Heart left ventricle (tissue), 16 donors: ENCODE data around the gene ZFP28. TPM values are rescaled to one million over a fixed set of nuclear protein-coding genes. Genes with fewer than 3 reads are reported as not detected.

Experiments
- ATAC-seq, 4 donors: fragments of 200-7000 bp; cut with Tn5 transposase; one replicate each; pipeline ENCODE4 v1.9.1; 2020 to 2022; ENCODE audit warnings: moderate library complexity in 4 of 4, mild to moderate bottlenecking in 3 of 4, moderate number of reproducible peaks in 1 of 4
- DNase-seq, 5 donors: peaks; one replicate each; pipeline ENCODE4 v3.0.0-alpha.2; 2020
- H3K27ac ChIP-seq, 12 donors: fragments of 200-600 bp; sonication (generic) in 4 of 12; one replicate each; pipeline versions ENCODE4 v1.5.0 to v1.8.0; 2016 to 2022; ENCODE audit warnings: mild to moderate bottlenecking in 2 of 12
- H3K27me3 ChIP-seq, 9 donors: fragments of 200-600 bp; sonication (generic) in 2 of 9; one replicate each; pipeline versions ENCODE4 v1.5.1 to v1.8.0; 2016 to 2022; ENCODE audit warnings: mild to moderate bottlenecking in 3 of 9
- H3K36me3 ChIP-seq, 9 donors: fragments of 200-600 bp; sonication (generic) in 2 of 9; one replicate each; pipeline versions ENCODE4 v1.5.0 to v1.8.0; 2018 to 2022; ENCODE audit warnings: mild to moderate bottlenecking in 2 of 9
- H3K4me1 ChIP-seq, 12 donors: fragments of 200-600 bp; sonication (generic) in 4 of 12; one replicate each; pipeline versions ENCODE4 v1.5.0 to v1.8.0; 2016 to 2022; ENCODE audit warnings: mild to moderate bottlenecking in 3 of 12
- H3K4me3 ChIP-seq, 12 donors: fragments of 200-600 bp; sonication (generic) in 4 of 12; one replicate each; pipeline versions ENCODE4 v1.5.0 to v1.8.0; 2017 to 2022; ENCODE audit warnings: mild to moderate bottlenecking in 9 of 12, moderate library complexity in 4 of 12
- H3K9me3 ChIP-seq, 12 donors: fragments of 200-600 bp; sonication (generic) in 4 of 12; one replicate each; pipeline versions ENCODE4 v1.5.0 to v1.8.0; 2016 to 2022; ENCODE audit warnings: mild to moderate bottlenecking in 1 of 12
- POLR2A ChIP-seq, 2 donors: fragments of 450-650 bp; IDR thresholded peaks; one replicate each; pipeline ENCODE4 v1.6.1; 2017; ENCODE audit warnings: antibody characterized with exemption in 2 of 2, mild to moderate bottlenecking in 2 of 2, moderate library complexity in 2 of 2
- WGBS, 4 donors: extraction: QIAGEN DNeasy Blood & Tissue Kit in 2 of 4; methylation state at CpG; one replicate each; pipeline versions ENCODE4 v1.1.5 to v1.1.7; 2013 to 2018; 5-methylcytosine and 5-hydroxymethylcytosine counted together
- intact Hi-C, 10 donors: fragments of 100-400 bp; cut with DNase I; formaldehyde crosslinking; loops; one replicate each; pipeline versions ENCODE4 v1.11.1 to v1.14.2; 2022
- polyA plus RNA-seq, 2 donors: library from polyadenylated mRNA; stranded (reverse); fragments of 200-250 nt; gene quantifications; one replicate each; pipeline ENCODE4 v1.2.3, GENCODE V29; 2013
- total RNA-seq, 9 donors: library from RNA; depleted of rRNA in 2 of 9; stranded (reverse); fragments of >200 nt in 2 of 9; fragmentation: NEBNext Ultra II Directional in 3 of 9; extraction: Animal tissue kit (Norgen Biotek cat#: 25700) in 3 of 9; gene quantifications; one replicate each; pipeline versions ENCODE4 v1.1.0 to v1.2.4, GENCODE V29; 2016 to 2023
- TF ChIP-seq, protein P1 (sequence below), 12 donors: fragments of 200-600 bp; sonication (generic) in 4 of 12; IDR thresholded peaks; one replicate each; pipeline versions ENCODE4 v1.5.0 to v1.8.0; 2018 to 2022; ENCODE audit warnings: antibody characterized with exemption in 12 of 12, mild to moderate bottlenecking in 5 of 12
- donor health status: ischemic (EF 13 %, LVEDD 7.1; RV severe dilation, severe dysfunction).
- donor health status: healthy with polysubstance abuse.
- donor health status: DM: no; HTN: yes; CAD: no.
- donor health status: DM: no; HTN: no; CAD: no.
- donor health status: ischemic (EF 25% LVEDD 6.9; RV normal size, moderate dysfunction).
- donor health status: ischemic (EF 25% LVEDD 5.7; RV mildly dilated, moderate dysfunction).
- donor health status: healthy.
- donor health status: DM: yes; HTN: yes; CAD: no.
- donor health status: ischemic (EF 35%, LVEDD 5.7; RV mildly dilated, moderate dysfunction).
- donor health status: nonischemic (EF 11% LVEDD 7.7; RV severe dilation, severe dysfunction).
- donor health status: DM: yes; HTN: yes; CAD: no.
- donor health status: PGD.
- donor health status: ischemic (EF 29% LVEDD 5.4; RV normal size, mild dysfunction).
- donor health status: nonischemic (EF 23%, LVEDD 6.1; RV moderate dilation, normal function).

The ZFP28 gene
- total and polyA plus RNA-seq, 11 donors = 3.8 to 8.6 (median 5.4) TPM

DNA sequence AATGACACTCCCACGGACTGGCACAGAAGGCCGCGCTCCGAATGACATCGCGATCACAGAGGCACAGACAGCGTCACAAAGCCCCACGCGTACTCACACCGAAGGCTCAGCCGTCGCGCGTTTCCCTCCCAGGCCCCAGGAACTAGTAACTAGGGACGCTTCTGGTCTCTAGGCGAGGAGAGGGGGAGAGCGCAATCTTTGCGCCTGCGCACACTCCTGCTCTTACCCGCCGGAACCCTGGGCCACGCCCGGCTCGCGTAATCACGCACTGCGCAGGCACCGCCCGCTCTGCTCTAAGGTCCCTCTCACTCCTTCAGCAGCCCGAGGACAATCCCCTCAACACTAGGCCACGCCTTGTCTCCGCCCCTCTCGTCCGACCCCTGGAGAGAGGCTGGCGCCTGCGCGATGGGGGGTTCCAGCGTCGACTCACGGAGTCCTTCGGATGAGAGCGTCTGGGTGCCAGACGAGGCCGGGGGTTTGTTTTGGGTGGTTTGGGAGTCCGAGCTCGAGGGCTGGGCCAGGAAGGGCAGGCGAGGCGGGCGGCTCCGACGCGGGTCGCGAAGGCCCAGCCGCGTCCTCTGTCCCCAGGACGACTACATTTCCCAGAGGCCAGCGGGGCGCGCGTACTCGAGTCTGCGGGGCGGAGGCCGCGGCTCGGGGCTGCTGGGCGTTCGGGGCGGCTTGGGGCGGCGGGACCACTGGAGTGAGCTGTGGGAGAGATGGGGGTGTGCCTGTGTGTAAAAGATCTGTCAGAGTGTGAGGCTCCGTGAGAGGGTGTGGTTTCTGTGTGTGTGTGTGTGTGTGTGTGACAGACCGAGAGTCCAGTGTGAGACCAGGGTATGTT lies 31.1 kb upstream of the ZFP28 start, which contains the start of gene ZNF471:
Gene ZNF471 (plus strand): TSS at position 410 of the 844 bp plus-strand sequence. CDS start 3,717 bp downstream, outside the sequence.
- WGBS, 4 donors = 0 to 1% (median 0%) methylated on average over 52 to 74 of the region's 74 CpGs
- intact Hi-C loops = loop anchor here in 6 of 10 donors (1.0 to 10.0 kb wide), 7 partner anchors 29 to 165 kb away; partner anchors contain the start of genes ZNF582 (in 2 of the 6), ZFP28 (in 1 of the 6) and ZNF835 (in 1 of the 6)
- Histone ChIP-seq H3K4me3 (peak within 1 kb of the TSS; percentile 35 to 87 (median 73)), H3K27ac (peak within 1 kb of the TSS; percentile 90 to 100 (median 98)), H3K27me3 (no peaks in the 10 kb centered on the region), H3K9me3 (peaks cover 0 to 51% (median 0%) of the 10 kb centered on the region in 12 donors), H3K4me1 (peaks cover 0 to 13% (median 6%) of the 10 kb centered on the region in 12 donors), H3K36me3 (peaks cover 0 to 13% (median 0%) of the 10 kb centered on the region in 9 donors)
- TF ChIP-seq POLR2A (IDR thresholded peaks at IDR 0.05) = peak in 1 of 2 donors; percentile 62
- TF ChIP-seq, protein P1, sequence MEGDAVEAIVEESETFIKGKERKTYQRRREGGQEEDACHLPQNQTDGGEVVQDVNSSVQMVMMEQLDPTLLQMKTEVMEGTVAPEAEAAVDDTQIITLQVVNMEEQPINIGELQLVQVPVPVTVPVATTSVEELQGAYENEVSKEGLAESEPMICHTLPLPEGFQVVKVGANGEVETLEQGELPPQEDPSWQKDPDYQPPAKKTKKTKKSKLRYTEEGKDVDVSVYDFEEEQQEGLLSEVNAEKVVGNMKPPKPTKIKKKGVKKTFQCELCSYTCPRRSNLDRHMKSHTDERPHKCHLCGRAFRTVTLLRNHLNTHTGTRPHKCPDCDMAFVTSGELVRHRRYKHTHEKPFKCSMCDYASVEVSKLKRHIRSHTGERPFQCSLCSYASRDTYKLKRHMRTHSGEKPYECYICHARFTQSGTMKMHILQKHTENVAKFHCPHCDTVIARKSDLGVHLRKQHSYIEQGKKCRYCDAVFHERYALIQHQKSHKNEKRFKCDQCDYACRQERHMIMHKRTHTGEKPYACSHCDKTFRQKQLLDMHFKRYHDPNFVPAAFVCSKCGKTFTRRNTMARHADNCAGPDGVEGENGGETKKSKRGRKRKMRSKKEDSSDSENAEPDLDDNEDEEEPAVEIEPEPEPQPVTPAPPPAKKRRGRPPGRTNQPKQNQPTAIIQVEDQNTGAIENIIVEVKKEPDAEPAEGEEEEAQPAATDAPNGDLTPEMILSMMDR (IDR thresholded peaks at IDR 0.05) = no peak
- peak; percentile 99 to 100 (median 99) for DNase-seq
- ATAC-seq = peak; percentile 100

DNA sequence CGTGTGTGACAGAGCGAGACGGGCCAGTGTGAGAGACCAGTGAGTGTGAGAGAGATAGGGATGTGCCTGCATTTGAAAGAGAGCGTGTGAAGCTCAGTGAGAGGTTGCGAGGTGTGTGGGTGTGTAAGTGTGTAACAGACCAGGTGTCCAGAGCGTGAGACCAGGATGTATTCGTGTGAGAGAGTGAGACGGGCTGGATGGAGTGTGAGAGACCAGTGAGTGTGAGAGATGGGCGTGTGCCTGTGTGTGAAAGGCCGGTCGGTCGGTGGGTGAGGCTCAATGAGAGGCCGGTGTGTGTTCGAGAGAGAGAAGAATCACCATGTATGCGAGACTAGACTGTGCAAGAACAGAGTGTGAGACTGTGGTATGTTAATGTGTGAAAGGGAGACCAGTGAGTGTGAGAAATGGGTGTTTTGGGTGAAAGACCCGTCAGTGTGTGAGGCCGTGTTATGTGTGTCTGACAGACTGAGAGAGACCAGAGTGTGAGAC lies 30.4 kb upstream of the ZFP28 start:
- ATAC-seq (no peak), DNase-seq (peak in 2 of 5 donors; percentile 7 to 27)
- H3K36me3 ChIP-seq = peaks cover 0 to 19% (median 6%) of the 10 kb centered on the region in 9 donors
- peak overlapping the region; percentile 35 to 87 (median 73) for H3K4me3 ChIP-seq
- TF ChIP-seq POLR2A (IDR thresholded peaks at IDR 0.05) = no peak
- TF ChIP-seq, protein P1 (IDR thresholded peaks at IDR 0.05) = no peak
- 4 to 5% (median 4%) methylated on average over 17 of the region's 17 CpGs for WGBS, 4 donors
- peaks cover 0 to 52% (median 5%) of the 10 kb centered on the region in 12 donors for H3K9me3 ChIP-seq
- peaks cover 0 to 13% (median 6%) of the 10 kb centered on the region in 12 donors for H3K4me1 ChIP-seq
- intact Hi-C loops = loop anchor here in 4 of 10 donors (2.0 to 10.0 kb wide), 4 partner anchors 30 to 164 kb away; partner anchors contain the start of genes ZNF582 (in 2 of the 4), ZFP28 (in 1 of the 4) and ZNF835 (in 1 of the 4)
- no peaks in the 10 kb centered on the region for H3K27me3 ChIP-seq
- H3K27ac ChIP-seq = peak overlapping the region in 11 of 12 donors; percentile 92 to 100 (median 98)

DNA sequence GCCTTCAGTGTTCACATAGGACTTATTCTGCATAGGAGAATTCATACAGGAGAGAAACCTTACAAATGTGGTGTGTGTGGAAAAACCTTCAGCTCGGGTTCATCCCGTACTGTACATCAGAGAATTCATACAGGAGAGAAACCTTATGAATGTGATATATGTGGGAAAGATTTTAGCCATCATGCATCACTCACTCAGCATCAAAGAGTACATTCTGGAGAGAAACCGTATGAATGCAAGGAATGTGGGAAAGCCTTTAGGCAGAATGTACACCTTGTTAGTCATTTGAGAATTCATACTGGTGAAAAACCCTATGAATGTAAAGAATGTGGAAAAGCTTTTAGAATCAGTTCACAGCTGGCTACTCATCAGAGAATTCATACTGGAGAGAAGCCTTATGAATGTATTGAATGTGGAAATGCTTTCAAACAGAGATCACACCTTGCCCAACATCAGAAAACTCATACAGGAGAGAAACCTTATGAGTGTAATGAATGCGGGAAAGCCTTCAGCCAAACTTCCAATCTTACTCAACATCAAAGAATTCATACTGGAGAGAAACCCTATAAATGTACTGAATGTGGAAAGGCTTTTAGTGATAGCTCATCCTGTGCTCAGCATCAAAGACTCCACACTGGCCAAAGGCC lies 13.4 kb upstream of the ZFP28 start:
- intact Hi-C loops = no loop called here
- Histone ChIP-seq H3K4me1 (no peaks in the 10 kb centered on the region), H3K4me3 (no peak overlapping the region), H3K36me3 (peaks cover 0 to 70% (median 17%) of the 10 kb centered on the region in 9 donors), H3K27me3 (no peaks in the 10 kb centered on the region), H3K9me3 (peaks cover 20 to 100% (median 99%) of the 10 kb centered on the region in 12 donors), H3K27ac (no peak overlapping the region)
- WGBS, 4 donors = 85 to 98% (median 92%) methylated on average over 4 of the region's 4 CpGs
- ATAC-seq (no peak), DNase-seq (no peak)
- TF ChIP-seq, protein P1 (IDR thresholded peaks at IDR 0.05) = no peak
- TF ChIP-seq POLR2A (IDR thresholded peaks at IDR 0.05) = no peak
